ENCODE measurements around the gene BPIFB4.

The BPIFB4 gene

DNA sequence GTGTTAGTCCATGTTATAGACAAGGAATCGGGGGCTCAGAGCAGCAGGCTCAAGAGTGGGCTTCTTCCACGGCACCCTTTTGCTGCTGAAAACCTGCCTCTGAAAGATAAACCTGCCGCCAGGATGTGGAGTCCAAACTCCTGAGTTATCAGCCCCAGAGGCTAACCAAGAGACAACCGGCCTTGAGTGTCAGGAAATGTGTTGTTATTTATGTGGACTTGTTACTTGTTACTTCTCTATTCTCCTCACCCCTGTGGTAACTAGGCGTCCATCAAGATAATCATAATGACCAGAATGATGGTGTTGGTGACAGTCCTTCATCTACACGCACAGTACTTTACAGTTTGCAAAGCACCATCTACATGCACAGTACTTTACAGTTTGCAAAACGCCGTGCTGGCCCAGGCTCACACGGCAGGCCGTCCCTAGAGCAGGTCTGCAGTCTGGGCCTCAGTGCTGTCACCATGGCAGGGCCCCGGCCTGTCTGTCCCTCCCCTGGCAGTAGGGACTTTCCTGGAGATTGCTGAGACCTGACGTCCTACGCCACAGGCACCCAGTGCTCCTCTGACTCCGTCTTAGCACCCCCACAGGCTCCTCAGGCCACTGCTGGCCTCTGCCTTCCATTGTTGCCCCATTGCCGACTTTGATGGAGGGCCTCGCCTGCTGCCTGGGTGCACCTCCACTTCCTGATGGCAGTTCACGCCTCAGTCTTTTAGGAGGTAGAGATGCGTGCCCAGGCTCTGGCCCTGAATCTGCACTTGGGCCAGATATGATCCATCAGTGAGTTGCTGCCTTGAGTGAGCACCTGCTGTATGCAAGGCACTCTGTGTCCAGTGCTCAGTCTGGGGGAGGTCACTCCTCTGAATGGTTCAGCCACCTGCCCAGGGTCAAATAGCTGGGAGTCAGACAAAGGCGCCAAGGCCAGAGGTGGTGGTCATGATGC lies 9.1 kb upstream of the BPIFB4 start:
- TF ChIP-seq, protein P1, sequence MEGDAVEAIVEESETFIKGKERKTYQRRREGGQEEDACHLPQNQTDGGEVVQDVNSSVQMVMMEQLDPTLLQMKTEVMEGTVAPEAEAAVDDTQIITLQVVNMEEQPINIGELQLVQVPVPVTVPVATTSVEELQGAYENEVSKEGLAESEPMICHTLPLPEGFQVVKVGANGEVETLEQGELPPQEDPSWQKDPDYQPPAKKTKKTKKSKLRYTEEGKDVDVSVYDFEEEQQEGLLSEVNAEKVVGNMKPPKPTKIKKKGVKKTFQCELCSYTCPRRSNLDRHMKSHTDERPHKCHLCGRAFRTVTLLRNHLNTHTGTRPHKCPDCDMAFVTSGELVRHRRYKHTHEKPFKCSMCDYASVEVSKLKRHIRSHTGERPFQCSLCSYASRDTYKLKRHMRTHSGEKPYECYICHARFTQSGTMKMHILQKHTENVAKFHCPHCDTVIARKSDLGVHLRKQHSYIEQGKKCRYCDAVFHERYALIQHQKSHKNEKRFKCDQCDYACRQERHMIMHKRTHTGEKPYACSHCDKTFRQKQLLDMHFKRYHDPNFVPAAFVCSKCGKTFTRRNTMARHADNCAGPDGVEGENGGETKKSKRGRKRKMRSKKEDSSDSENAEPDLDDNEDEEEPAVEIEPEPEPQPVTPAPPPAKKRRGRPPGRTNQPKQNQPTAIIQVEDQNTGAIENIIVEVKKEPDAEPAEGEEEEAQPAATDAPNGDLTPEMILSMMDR (conservative IDR thresholded peaks at IDR 0.05; ENCODE audit: low read depth) = no peak
- POLR2A ChIA-PET (ENCODE audit: low non-redundant PET) = no interaction called here
- no peak overlapping the region for H3K27ac ChIP-seq
- CTCF ChIA-PET = interaction anchor here (0.6 to 1.2 kb wide), 3 partner anchors 9 to 230 kb away, joined by 3 read pairs; no protein-coding TSS in a partner anchor
- DNase-seq (ENCODE audit: low spot score) = no peak

DNA sequence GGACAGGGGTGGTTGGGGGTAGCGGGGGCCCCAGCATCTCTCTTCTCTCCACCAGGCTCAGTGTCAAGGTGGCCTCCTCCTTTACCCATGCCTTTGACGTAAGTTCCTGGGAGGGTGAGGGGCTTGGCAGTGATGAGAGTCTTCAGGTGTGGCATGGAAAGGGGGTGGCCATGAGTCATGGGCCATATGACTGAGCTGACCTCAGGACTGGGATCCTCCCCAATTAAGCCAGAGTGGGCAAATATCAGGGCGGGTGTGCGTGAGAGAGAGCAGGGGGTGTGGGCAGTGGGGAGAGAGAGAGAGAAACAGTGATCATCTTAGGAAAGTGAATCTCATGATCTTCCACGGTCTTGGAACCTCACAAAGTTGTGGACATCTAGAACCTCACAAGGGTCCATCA lies 8.2 kb upstream of the BPIFB4 start:
- TF ChIP-seq, protein P1 (conservative IDR thresholded peaks at IDR 0.05; ENCODE audit: low read depth) = no peak
- POLR2A ChIA-PET (ENCODE audit: low non-redundant PET) = no interaction called here
- no peak overlapping the region for H3K27ac ChIP-seq
- CTCF ChIA-PET = interaction anchor here (0.6 to 1.1 kb wide), 3 partner anchors 16 to 229 kb away, joined by 3 to 4 read pairs (median 3); no protein-coding TSS in a partner anchor
- no peak for DNase-seq (ENCODE audit: low spot score)

DNA sequence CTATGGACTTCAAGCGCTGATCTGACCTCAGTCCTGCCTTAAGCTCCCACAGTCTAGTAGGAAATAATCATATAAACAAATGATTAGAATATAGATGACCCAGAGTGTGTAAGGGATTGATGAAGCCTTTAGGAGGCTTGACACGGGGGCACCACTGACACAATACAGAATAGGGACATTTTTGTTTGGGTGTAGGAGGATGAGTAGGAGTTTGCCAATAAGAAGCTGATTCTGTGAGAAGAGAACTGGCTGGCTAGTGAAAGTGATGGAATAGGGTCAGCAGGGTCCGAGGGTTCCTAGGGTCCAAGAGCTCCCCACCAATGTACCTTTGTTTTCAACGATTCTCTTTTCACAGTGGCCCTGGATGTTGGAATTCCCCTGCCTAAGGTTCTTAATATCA lies 7.1 kb upstream of the BPIFB4 start:
- H3K27ac ChIP-seq = no peak overlapping the region
- ChIA-PET CTCF (no interaction called here), POLR2A (ENCODE audit: low non-redundant PET) (no interaction called here)
- no peak for DNase-seq (ENCODE audit: low spot score)
- TF ChIP-seq, protein P1 (conservative IDR thresholded peaks at IDR 0.05; ENCODE audit: low read depth) = no peak

DNA sequence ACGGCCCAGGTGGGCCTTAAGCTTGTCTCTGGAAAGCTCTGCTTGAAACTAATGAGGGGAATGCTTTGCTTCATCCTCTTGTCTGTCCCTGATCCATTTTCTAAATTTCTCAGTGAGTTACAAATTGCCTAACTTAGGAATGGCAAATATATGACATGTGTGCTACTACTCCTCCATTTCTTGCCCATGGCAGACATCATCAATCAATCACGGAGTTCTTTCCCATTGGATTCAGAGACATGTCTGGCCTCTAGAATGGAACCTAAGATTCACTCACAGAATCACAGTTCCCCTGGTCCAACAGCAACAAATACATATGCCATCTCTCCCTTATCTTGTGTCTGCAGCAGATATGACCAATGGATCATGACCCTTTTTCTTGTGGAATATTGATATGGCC lies 6.6 kb upstream of the BPIFB4 start:
- POLR2A ChIA-PET (ENCODE audit: low non-redundant PET) = no interaction called here
- DNase-seq (ENCODE audit: low spot score) = no peak
- H3K27ac ChIP-seq = no peak overlapping the region
- CTCF ChIA-PET = no interaction called here
- TF ChIP-seq, protein P1 (conservative IDR thresholded peaks at IDR 0.05; ENCODE audit: low read depth) = no peak

DNA sequence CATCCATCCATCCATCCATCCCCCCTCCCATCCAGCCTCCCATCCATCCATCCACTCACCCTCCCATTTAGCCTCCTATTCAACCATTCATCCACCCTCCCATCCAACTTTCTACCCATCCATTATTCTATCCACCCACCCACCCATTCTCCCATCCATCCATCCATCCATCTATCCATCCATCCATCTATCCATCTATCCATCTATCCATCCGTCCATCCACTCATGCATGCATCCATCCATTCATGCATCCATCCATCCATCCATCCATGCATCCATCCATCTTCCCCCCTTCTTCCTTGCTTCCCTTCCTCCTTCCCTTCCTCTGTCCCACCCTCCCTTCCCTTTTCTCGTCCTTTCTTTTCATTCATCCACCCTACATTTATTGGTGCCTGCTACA lies 4.8 kb upstream of the BPIFB4 start:
- no peak overlapping the region for H3K27ac ChIP-seq
- CTCF ChIA-PET = interaction anchor here (1.1 to 1.3 kb wide), 2 partner anchors 284 to 296 kb away, joined by 3 read pairs; no protein-coding TSS in a partner anchor
- POLR2A ChIA-PET (ENCODE audit: low non-redundant PET) = no interaction called here
- DNase-seq (ENCODE audit: low spot score) = no peak
- TF ChIP-seq, protein P1 (conservative IDR thresholded peaks at IDR 0.05; ENCODE audit: low read depth) = no peak

DNA sequence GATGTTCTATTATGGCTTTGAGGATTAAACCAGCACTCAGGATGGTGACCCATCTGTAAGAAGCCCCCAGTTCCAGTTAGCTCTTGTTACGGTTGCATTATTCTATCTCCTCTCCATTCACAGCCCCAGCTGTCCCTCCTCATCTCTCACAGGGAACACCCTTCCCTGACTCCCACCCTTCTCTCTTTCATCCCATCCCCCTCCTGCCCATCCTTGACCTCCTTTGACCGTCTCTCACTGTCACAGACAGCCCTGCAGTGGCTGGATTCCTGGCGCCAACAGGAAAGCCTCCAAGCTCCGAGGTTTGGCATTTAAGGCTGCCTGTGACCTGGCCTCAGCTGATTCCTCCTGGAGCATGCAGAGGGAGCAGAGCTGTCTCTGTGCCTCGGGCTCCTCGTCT lies 4.2 kb upstream of the BPIFB4 start:
- DNase-seq (ENCODE audit: low spot score) = no peak
- POLR2A ChIA-PET (ENCODE audit: low non-redundant PET) = no interaction called here
- CTCF ChIA-PET = interaction anchor here (0.6 to 1.8 kb wide), 3 partner anchors 8 to 297 kb away, joined by 3 to 8 read pairs (median 3); no protein-coding TSS in a partner anchor
- no peak overlapping the region for H3K27ac ChIP-seq
- TF ChIP-seq, protein P1 (conservative IDR thresholded peaks at IDR 0.05; ENCODE audit: low read depth) = no peak

Measured in RWPE1 (cell line).